HK-2 (cell line): ENCODE results near the gene DLG2.

Source experiments
- DNase-seq: peaks from one replicate; pipeline ENCODE4 v3.0.0-alpha.2; 2018; ENCODE audit not compliant: unreplicated experiment

Gene DLG2

GRCh38 chr11:84496122-84496521, 1131.0 kb downstream of the DLG2 start:
- DNase-seq, result no peak

DNA sequence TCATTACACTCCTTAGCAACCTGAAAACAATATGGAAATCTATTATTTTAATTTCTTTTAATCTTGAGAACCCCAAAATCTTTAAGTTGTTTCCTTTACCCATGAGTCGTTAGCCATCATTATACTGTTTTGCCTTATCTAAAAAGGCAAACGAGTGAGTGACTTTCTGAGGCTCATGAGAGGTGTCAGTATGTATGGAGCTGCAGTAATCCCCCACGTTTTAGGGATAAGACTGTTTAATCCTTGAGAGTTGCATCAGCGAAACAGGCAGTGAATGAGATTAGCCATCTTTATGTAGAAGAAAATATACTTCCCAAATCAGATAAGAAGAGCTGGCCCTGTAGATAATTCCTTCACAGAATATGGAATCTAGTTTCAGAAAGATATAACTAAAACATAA, 1147.0 kb downstream of the DLG2 start:
- DNase-seq, result no peak

DNA sequence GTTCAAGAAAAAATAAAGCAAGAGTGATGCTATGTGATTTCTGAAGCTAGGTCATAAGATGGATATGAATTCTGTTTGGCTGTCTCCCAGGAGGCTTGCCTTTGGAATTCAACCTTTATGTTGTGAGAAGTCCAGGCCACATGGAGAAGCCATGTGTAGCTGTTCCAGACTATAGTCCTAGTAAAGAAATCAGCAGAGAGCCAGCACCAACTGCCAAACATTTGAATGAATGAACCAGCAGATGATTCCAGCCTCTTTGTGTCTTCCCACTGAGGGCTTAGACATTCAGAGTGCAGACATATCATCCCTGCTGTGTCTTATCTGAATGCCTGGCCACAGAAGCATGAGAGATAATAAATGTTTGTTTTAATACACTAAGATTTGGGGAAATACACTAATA, 1150.6 kb downstream of the DLG2 start:
- no peak for DNase-seq

DNA sequence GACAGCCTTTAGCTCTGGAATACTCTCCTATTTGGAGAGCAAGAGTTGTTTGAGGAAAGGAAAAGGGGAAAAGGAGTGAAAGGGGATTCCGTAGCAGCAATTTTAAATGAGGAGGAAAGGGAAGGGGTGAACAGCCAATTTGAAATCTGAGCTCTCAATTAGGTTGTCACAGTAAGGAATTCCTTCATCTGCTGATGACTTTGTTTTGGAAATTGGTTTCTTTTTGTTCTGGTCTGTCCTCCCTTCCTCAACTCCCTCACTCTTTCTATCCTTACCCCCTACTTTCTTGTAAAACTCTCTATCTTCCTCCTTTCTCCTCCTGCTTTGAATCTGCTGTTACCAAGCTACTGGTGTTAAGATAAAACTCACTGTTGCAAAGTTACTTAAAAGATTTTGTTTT, 1155.6 kb downstream of the DLG2 start:
- DNase-seq, result no peak

DNA sequence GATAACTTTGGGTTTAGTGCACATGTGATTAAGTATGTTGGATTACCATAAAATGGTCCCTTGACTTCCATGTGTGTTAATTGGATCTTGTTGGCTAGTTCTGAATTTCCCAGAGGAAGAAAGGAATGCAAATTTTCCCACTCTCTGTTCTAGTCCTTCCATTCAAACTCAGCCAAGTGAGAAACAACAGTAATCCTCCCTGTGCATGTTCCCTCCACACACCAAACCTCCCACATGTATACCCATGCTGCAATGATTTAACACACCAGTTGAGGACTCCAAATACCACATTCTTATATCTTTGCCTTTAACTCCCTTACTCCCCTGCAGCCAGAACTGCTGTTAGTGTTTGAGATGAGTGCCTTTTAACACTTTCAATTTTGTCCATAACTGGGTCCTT, 1158.9 kb downstream of the DLG2 start:
- no peak for DNase-seq

GRCh38 chr11:84465040-84465439, 1162.1 kb downstream of the DLG2 start:
- DNase-seq, result no peak

DNA sequence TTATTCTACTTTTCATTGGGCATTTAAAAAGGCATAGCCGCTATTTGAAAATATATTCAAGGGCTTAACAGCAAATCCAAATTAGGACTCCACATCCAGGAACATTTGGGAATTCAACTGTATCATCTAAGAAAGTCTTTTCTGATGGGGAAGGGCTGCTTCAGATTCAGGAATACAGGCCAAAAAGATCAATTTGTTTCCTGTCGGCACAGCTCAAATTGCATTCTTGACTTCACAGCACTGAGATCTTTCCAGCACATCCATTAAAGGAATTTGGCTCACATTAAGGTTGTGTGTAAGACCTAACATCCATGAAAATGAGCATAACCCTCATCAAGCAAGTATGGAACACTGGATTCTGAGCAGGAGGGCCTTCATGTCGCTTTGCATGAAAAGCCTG, 1171.5 kb downstream of the DLG2 start:
- DNase-seq, result no peak

DNA sequence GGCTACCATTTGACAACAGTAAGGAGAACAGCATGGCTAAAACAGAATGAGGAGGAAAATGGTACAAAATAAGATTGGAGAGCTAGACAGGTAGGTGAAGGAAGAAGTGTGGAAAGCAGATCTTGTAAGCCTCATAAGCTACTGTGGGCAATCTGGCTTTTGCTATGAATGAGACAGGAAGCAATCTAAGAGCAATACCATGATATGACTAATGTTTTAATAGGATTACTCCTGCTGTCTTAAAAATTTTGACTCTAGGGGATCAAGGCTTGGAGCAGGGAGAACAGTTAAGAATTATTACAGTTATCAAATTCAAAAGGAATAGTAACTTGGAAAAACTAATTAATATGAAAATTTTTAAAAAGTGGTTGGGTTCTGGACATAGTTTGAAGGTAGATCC, 1174.9 kb downstream of the DLG2 start:
- DNase-seq, result no peak

DNA sequence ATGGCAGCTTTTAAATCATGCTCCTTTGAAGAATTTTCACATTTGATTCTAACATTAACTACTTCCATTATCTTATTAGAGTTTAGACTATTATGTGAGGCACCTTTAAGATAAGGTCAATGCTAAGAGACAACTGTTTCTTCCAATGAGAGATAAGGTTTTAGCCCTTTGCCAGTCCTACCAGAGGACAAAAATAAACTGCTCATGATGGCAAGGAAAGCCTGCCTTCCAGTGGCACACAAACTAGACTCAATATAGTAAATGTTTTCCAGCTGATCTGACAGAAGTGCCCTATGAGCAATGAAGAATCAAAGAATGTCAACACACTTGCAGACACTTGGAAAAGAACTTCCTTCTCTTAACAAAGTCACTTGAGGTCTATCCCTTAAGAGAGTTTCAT, 1188.6 kb downstream of the DLG2 start:
- DNase-seq, result no peak

GRCh38 chr11:84437071-84437980, 1189.8 kb downstream of the DLG2 start:
- no peak for DNase-seq

DNA sequence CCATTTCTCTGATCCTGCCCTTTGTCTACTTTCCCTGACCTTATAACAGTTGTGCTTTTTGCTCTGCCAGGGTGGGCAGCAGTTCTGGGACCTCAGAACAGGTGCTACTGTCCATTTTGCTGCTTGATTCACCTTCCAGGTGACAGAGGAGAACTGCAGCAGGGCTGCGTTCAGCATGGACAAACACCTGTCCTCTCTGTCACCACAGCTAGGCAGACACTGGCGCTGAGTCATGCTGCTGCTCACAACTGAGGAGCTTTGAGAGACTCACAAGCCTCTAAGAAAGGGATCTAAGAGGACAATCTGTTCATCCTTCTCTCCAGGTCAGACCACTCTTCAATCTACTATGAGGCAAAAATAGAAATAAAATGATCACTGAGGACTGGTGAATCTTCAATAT, 1196.5 kb downstream of the DLG2 start:
- no peak for DNase-seq

DNA sequence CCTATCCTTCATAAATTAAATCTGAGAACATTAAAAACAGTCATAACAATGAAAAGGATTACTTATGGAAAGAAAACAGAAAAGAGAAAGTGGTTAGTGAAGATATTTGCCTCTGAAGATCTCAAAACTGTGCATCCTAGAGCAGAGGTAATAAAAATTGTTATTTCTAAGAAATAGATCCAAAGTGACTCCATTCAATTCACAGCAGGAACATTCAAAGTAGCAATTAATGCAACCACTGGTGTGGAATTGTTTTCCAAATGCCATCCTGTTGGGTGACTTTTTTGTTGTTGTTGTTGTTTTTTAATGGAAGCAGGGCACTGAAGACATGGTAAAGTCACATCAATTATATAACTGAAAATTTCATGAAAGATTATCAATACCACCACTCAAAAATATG, 1201.5 kb downstream of the DLG2 start:
- DNase-seq, result no peak

GRCh38 chr11:84420271-84420670, 1206.9 kb downstream of the DLG2 start:
- no peak for DNase-seq

DNA sequence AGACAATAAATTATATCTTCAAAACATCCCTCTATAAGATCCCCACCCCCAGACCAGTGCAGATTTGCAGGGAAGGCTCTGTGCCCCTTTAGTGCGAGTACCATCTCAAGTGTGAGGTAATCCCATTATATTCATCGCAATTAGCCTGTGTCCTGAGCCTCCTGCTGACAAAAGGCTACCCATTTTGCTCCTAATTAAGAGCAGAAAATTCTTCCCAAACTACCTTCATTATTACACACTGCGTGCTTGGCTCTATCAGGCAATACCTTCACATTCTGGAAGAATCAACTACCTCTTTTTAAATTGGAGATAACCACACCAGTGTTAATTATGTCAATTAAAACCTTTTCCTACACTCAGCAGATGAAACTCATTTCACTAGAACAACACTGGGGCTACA, 1207.5 kb downstream of the DLG2 start:
- DNase-seq, result no peak

DNA sequence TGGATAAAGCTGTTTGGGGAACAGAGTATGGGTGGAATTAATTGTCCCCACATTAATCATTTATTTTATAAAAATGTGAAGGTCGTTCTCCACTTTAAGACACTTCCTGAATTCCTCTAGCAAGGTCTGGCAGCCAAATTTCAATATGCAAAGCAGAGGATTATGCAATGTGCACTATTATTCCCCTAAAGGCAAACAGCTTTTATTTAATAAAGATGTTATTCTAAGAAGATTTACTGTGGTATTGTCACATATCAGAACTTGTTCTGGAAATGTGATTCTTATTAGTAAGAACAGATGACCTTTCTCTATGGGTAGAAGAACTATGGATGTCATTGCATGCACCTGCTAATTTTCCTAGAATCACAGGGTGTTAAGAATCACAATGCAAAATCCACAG, 1212.2 kb downstream of the DLG2 start:
- no peak for DNase-seq

GRCh38 chr11:84413549-84413948, 1213.6 kb downstream of the DLG2 start:
- DNase-seq, result no peak

- no peak for DNase-seq
Measured at GRCh38 chr11:84412862-84413261, 1214.3 kb downstream of the DLG2 start.

- DNase-seq, result no peak
Measured at GRCh38 chr11:84408946-84409411, 1218.2 kb downstream of the DLG2 start.

- DNase-seq, result no peak
Measured at GRCh38 chr11:84407091-84407490, 1220.1 kb downstream of the DLG2 start.

- DNase-seq, result no peak
Measured at GRCh38 chr11:84398017-84398626, 1229.0 kb downstream of the DLG2 start.

GRCh38 chr11:84396521-84396920, 1230.6 kb downstream of the DLG2 start:
- no peak for DNase-seq

DNA sequence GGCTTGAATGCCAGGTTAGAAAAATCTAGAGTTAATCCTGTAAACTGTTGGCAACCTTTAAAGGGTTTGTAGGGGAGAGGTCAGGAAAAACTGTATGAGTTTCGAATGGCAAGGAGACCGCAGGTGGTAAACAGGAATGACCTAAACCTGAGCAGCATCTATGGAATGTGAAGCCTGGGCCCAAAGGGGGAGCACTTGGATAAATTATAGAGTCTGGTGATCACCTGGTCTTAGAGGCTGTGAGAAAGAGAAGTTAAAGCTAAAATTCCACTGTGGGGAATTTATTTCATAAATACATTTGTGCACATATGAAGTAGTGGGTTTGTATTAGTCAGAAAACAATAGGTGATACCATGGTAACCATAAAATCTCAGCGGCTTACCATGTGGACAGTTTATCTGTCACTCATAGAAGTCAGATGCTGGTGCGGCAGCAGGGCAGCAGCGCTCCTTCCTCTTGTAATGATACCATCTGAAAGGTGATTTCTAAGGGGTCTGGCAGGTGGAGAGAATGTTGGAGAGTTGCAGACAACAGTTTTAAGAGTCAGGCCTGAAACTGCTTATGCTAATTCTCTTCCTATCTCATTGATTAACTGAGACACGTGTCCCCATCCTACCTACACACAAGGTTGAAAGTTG, 1236.6 kb downstream of the DLG2 start:
- no peak for DNase-seq

GRCh38 chr11:84389696-84390095, 1237.4 kb downstream of the DLG2 start:
- no peak for DNase-seq
